Thymus (tissue), 11 donors: ENCODE data around the gene FOSL1. TPM values are rescaled to one million over a fixed set of nuclear protein-coding genes. Genes with fewer than 3 reads are reported as not detected.

ENCODE experiments used
- DNase-seq, 9 donors: peaks; one replicate each; pipeline ENCODE4 v3.0.0-alpha.2; 2013; ENCODE audit warnings: low spot score in 9 of 9, low read depth in 6 of 9, missing footprints in 1 of 9
- H3K27ac ChIP-seq, 2 donors: one replicate each; pipeline ENCODE4 v1.5.1; 2013; ENCODE audit warnings: control low read depth in 1 of 2, low read depth in 1 of 2, low read length in 1 of 2, mild to moderate bottlenecking in 1 of 2, moderate library complexity in 1 of 2
- H3K27me3 ChIP-seq, 2 donors: one replicate each; pipeline ENCODE4 v1.5.1; 2013; ENCODE audit warnings: low read length in 1 of 2; ENCODE audit not compliant: control insufficient read depth in 2 of 2, insufficient read depth in 1 of 2
- H3K36me3 ChIP-seq, 2 donors: one replicate each; pipeline ENCODE4 v1.5.1; 2013; ENCODE audit warnings: low read length in 1 of 2, mild to moderate bottlenecking in 1 of 2, moderate library complexity in 1 of 2; ENCODE audit not compliant: control insufficient read depth in 2 of 2, insufficient read depth in 2 of 2
- H3K4me1 ChIP-seq, 2 donors: one replicate each; pipeline ENCODE4 v1.5.1; 2013; ENCODE audit warnings: low read length in 2 of 2; ENCODE audit not compliant: control insufficient read depth in 2 of 2, insufficient read depth in 2 of 2
- H3K4me3 ChIP-seq, 2 donors: one replicate each; pipeline ENCODE4 v1.5.1; 2013; ENCODE audit warnings: low read length in 2 of 2, control low read depth in 1 of 2, mild to moderate bottlenecking in 1 of 2
- H3K9me3 ChIP-seq, 2 donors: one replicate each; pipeline ENCODE4 v1.5.1; 2013; ENCODE audit warnings: low read length in 1 of 2, mild to moderate bottlenecking in 1 of 2; ENCODE audit not compliant: control insufficient read depth in 2 of 2, insufficient read depth in 1 of 2
- WGBS: extraction: QIAGEN DNeasy Blood & Tissue Kit; methylation state at CpG from one replicate; pipeline ENCODE4 v1.1.7; 2013; 5-methylcytosine and 5-hydroxymethylcytosine counted together
- polyA plus RNA-seq: library from polyadenylated mRNA; stranded (reverse); fragments of 200-250 nt; gene quantifications from one replicate; pipeline ENCODE4 v1.2.3, GENCODE V29; 2013
- total RNA-seq: library from RNA; stranded (reverse); fragments of 120-200 nt; gene quantifications from one replicate; pipeline ENCODE4 v1.2.4, GENCODE V29; 2013
- donor health status: healthy.

FOSL1 gene
- total and polyA plus RNA-seq, 2 donors, result 0.14 to 3.8 TPM

GRCh38 chr11:65844231-65844872, 55.8 kb downstream of the FOSL1 start:
- no peaks in the 10 kb centered on the region for H3K9me3 ChIP-seq
- no peaks in the 10 kb centered on the region for H3K36me3 ChIP-seq
- no peak overlapping the region for H3K27ac ChIP-seq
- no peaks in the 10 kb centered on the region for H3K4me1 ChIP-seq
- WGBS, result 96% methylated on average over 10 of the region's 10 CpGs
- DNase-seq, result no peak
- no peak overlapping the region for H3K4me3 ChIP-seq
- H3K27me3 ChIP-seq, result peaks cover 0 to 2% of the 10 kb centered on the region in 2 donors

GRCh38 chr11:65843811-65844210, 56.4 kb downstream of the FOSL1 start:
- 97% methylated on average over 3 of the region's 3 CpGs for WGBS
- Histone ChIP-seq H3K27ac (no peak overlapping the region), H3K27me3 (peaks cover 0 to 2% of the 10 kb centered on the region in 2 donors), H3K4me3 (no peak overlapping the region), H3K4me1 (no peaks in the 10 kb centered on the region), H3K9me3 (no peaks in the 10 kb centered on the region), H3K36me3 (no peaks in the 10 kb centered on the region)
- no peak for DNase-seq

- Histone ChIP-seq H3K4me3 (no peak overlapping the region), H3K27ac (no peak overlapping the region), H3K9me3 (no peaks in the 10 kb centered on the region), H3K4me1 (no peaks in the 10 kb centered on the region), H3K27me3 (peaks cover 0 to under 1% of the 10 kb centered on the region in 2 donors), H3K36me3 (no peaks in the 10 kb centered on the region)
- WGBS, result 96% methylated on average over 4 of the region's 4 CpGs
- no peak for DNase-seq
Observed at GRCh38 chr11:65842144-65842543, 58.0 kb downstream of the FOSL1 start.

Other genes with a start within 250 kb of the FOSL1 start
- gene RELA, start 237.5 kb downstream of the FOSL1 start, total RNA-seq, result 17.1 TPM
- 41.9 TPM for gene RELA, start 237.5 kb downstream of the FOSL1 start, polyA plus RNA-seq
- gene KAT5, start 188.1 kb downstream of the FOSL1 start, total RNA-seq, result 53.5 TPM
- gene KAT5, start 188.1 kb downstream of the FOSL1 start, polyA plus RNA-seq, result 104 TPM
- 85.9 TPM for gene RNASEH2C, start 179.6 kb downstream of the FOSL1 start, total RNA-seq
- gene RNASEH2C, start 179.6 kb downstream of the FOSL1 start, polyA plus RNA-seq, result 49.4 TPM
- gene AP5B1, start 119.4 kb downstream of the FOSL1 start, total RNA-seq, result 5.3 TPM
- 7.6 TPM for gene AP5B1, start 119.4 kb downstream of the FOSL1 start, polyA plus RNA-seq
- gene OVOL1, start 113.3 kb downstream of the FOSL1 start, total RNA-seq, result 0.47 TPM
- gene OVOL1, start 113.3 kb downstream of the FOSL1 start, polyA plus RNA-seq, result 1.3 TPM
- gene SNX32, start 66.4 kb downstream of the FOSL1 start, total RNA-seq, result 0.38 TPM
- gene SNX32, start 66.4 kb downstream of the FOSL1 start, polyA plus RNA-seq, result 1.1 TPM
- 1,006 TPM for gene CFL1, start 42.2 kb downstream of the FOSL1 start, total RNA-seq
- gene CFL1, start 42.2 kb downstream of the FOSL1 start, polyA plus RNA-seq, result 673 TPM
- gene MUS81, start 40.0 kb downstream of the FOSL1 start, total RNA-seq, result 46.8 TPM
- 127 TPM for gene MUS81, start 40.0 kb downstream of the FOSL1 start, polyA plus RNA-seq
- gene EFEMP2, start 27.6 kb downstream of the FOSL1 start, total RNA-seq, result 11.9 TPM
- gene EFEMP2, start 27.6 kb downstream of the FOSL1 start, polyA plus RNA-seq, result 41.8 TPM
- 18.5 TPM for gene CTSW, start 20.6 kb downstream of the FOSL1 start, total RNA-seq
- 4.2 TPM for gene CTSW, start 20.6 kb downstream of the FOSL1 start, polyA plus RNA-seq
- gene FIBP, start 11.9 kb downstream of the FOSL1 start, total RNA-seq, result 71.0 TPM
- 70.9 TPM for gene FIBP, start 11.9 kb downstream of the FOSL1 start, polyA plus RNA-seq
- 30.5 TPM for gene CCDC85B, start 9.7 kb downstream of the FOSL1 start, total RNA-seq
- 20.2 TPM for gene CCDC85B, start 9.7 kb downstream of the FOSL1 start, polyA plus RNA-seq
- 11.0 TPM for gene C11orf68, start 18.7 kb upstream of the FOSL1 start, total RNA-seq
- gene C11orf68, start 18.7 kb upstream of the FOSL1 start, polyA plus RNA-seq, result 38.8 TPM
- 200 TPM for gene DRAP1, start 19.0 kb upstream of the FOSL1 start, total RNA-seq
- gene DRAP1, start 19.0 kb upstream of the FOSL1 start, polyA plus RNA-seq, result 131 TPM
- gene TSGA10IP, start 45.1 kb upstream of the FOSL1 start, total RNA-seq, result 0.09 TPM
- gene TSGA10IP, start 45.1 kb upstream of the FOSL1 start, polyA plus RNA-seq, result 0.05 TPM
- 35.4 TPM for gene SART1, start 61.3 kb upstream of the FOSL1 start, total RNA-seq
- gene SART1, start 61.3 kb upstream of the FOSL1 start, polyA plus RNA-seq, result 97.5 TPM
- gene EIF1AD, start 101.8 kb upstream of the FOSL1 start, total RNA-seq, result 24.7 TPM
- 17.8 TPM for gene EIF1AD, start 101.8 kb upstream of the FOSL1 start, polyA plus RNA-seq
- 64.7 TPM for gene BANF1, start 102.1 kb upstream of the FOSL1 start, total RNA-seq
- 172 TPM for gene BANF1, start 102.1 kb upstream of the FOSL1 start, polyA plus RNA-seq
- gene CST6, start 111.6 kb upstream of the FOSL1 start, total RNA-seq, result 0.66 TPM
- 23.0 TPM for gene CST6, start 111.6 kb upstream of the FOSL1 start, polyA plus RNA-seq
- 0.14 TPM for gene CATSPER1, start 126.1 kb upstream of the FOSL1 start, total RNA-seq
- 0.34 TPM for gene CATSPER1, start 126.1 kb upstream of the FOSL1 start, polyA plus RNA-seq
- gene GAL3ST3, start 148.8 kb upstream of the FOSL1 start, total RNA-seq, result 0.42 TPM
- 0.25 TPM for gene GAL3ST3, start 148.8 kb upstream of the FOSL1 start, polyA plus RNA-seq
- 127 TPM for gene SF3B2, start 152.0 kb upstream of the FOSL1 start, total RNA-seq
- 147 TPM for gene SF3B2, start 152.0 kb upstream of the FOSL1 start, polyA plus RNA-seq
- gene PACS1, start 169.9 kb upstream of the FOSL1 start, total RNA-seq, result 9.2 TPM
- 29.5 TPM for gene PACS1, start 169.9 kb upstream of the FOSL1 start, polyA plus RNA-seq